B cell (primary cell): ENCODE measurements around the gene PA2G4. TPM values are rescaled to one million over a fixed set of nuclear protein-coding genes. Genes with fewer than 3 reads are reported as not detected.
A peak's percentile ranks its signal among the peaks of the same experiment; 100 is the strongest.

Experiments used
- ATAC-seq: fragments of 200-7000 bp; cut with Tn5 transposase; one replicate; pipeline ENCODE4 v1.10.0; 2021; ENCODE audit warnings: low read depth, mild to moderate bottlenecking, moderate number of reproducible peaks, moderate library complexity
- CTCF ChIA-PET: fragments of 350-600 bp; sonication (Branson Sonifier 250); formaldehyde crosslinking; loops from one replicate; lab custom pipeline; 2021; ENCODE audit warnings: antibody characterized with exemption, inconsistent platforms; lab: Charles Lee
- POLR2A ChIA-PET: fragments of 350-600 bp; sonication (Branson Sonifier 250); formaldehyde crosslinking; loops from one replicate; lab custom pipeline; 2021; ENCODE audit warnings: antibody characterized with exemption; lab: Charles Lee
- DNase-seq: peaks from one replicate; pipeline ENCODE4 v3.0.0; 2013
- H2AFZ ChIP-seq: 2 replicates; pipeline ENCODE4 v1.6.1; 2012; ENCODE audit warnings: mild to moderate bottlenecking, low read depth, low read length; ENCODE audit not compliant: insufficient read depth, poor library complexity, severe bottlenecking
- H3K27ac ChIP-seq, 2 donors: 1 replicate in 1 of 2; 2 replicates in 1 of 2; pipeline ENCODE4 v1.5.1; 2012 to 2013; ENCODE audit warnings: low read length in 2 of 2, mild to moderate bottlenecking in 2 of 2, moderate library complexity in 1 of 2
- H3K27me3 ChIP-seq, 4 experiments: fragments of 200-600 bp in 1 of 4; sonication (generic) in 1 of 4; replicated peaks in 1 of 4; 1 replicate in 2 of 4; 2 replicates in 2 of 4; pipeline versions ENCODE4 v1.6.1 to v1.7.0; 2013 to 2016; ENCODE audit warnings: low read length in 3 of 4, mild to moderate bottlenecking in 2 of 4, mixed read lengths in 1 of 4, moderate library complexity in 1 of 4; ENCODE audit not compliant: insufficient read depth in 4 of 4, control insufficient read depth in 3 of 4; ENCODE audit errors: control extremely low read depth in 1 of 4
- H3K36me3 ChIP-seq, 2 experiments: replicated peaks in 1 of 2; 1 replicate in 1 of 2; 2 replicates in 1 of 2; pipeline versions ENCODE4 v1.6.1 to v1.7.1; 2013; ENCODE audit warnings: low read length in 1 of 2; ENCODE audit not compliant: insufficient read depth in 2 of 2, control insufficient read depth in 1 of 2; ENCODE audit errors: control extremely low read depth in 1 of 2, extremely low read depth in 1 of 2
- H3K4me1 ChIP-seq, 2 donors: fragments of 200-600 bp in 1 of 2; sonication (generic) in 1 of 2; 1 replicate in 1 of 2; 2 replicates in 1 of 2; pipeline versions ENCODE4 v1.5.1 to v1.6.1; 2013 to 2017; ENCODE audit warnings: low read length in 2 of 2; ENCODE audit not compliant: control insufficient read depth in 2 of 2, insufficient read depth in 2 of 2
- H3K4me2 ChIP-seq: replicated peaks from 2 replicates; pipeline ENCODE3; 2012; ENCODE audit warnings: mild to moderate bottlenecking, low read depth, low read length; ENCODE audit not compliant: poor library complexity, severe bottlenecking
- H3K4me3 ChIP-seq, 5 experiments: fragments of 200-600 bp in 1 of 5; sonication (generic) in 1 of 5; 1 replicate in 3 of 5; 2 replicates in 2 of 5; pipeline versions ENCODE4 v1.5.1 to v1.7.0; 2011 to 2016; ENCODE audit warnings: low read length in 4 of 5, mild to moderate bottlenecking in 4 of 5, low read depth in 2 of 5, control low read depth in 1 of 5, moderate library complexity in 1 of 5; ENCODE audit not compliant: insufficient read depth in 1 of 5; ENCODE audit errors: control extremely low read depth in 1 of 5, extremely low read depth in 1 of 5
- H3K79me2 ChIP-seq: fragments of 200-600 bp; sonication (generic); one replicate; pipeline ENCODE4 v1.6.0; 2016; ENCODE audit warnings: low read length; ENCODE audit not compliant: control insufficient read depth, insufficient read depth
- H3K9ac ChIP-seq: fragments of 200-600 bp; sonication (generic); 2 replicates; pipeline ENCODE4 v1.6.1; 2017; ENCODE audit warnings: mild to moderate bottlenecking, low read length, moderate library complexity
- H3K9me3 ChIP-seq, 3 donors: one replicate each; pipeline versions ENCODE4 v1.6.1 to v1.7.1; 2013; ENCODE audit warnings: low read length in 2 of 3; ENCODE audit not compliant: control insufficient read depth in 2 of 3, insufficient read depth in 1 of 3; ENCODE audit errors: control extremely low read depth in 1 of 3
- H4K20me1 ChIP-seq: 2 replicates; pipeline ENCODE4 v1.6.0; 2012; ENCODE audit warnings: mild to moderate bottlenecking, low read length; ENCODE audit not compliant: insufficient read depth, control insufficient read depth, poor library complexity, severe bottlenecking
- H3K27ac Mint-ChIP-seq: one replicate; pipeline ENCODE4 v1.8.0; 2021; ENCODE audit warnings: mixed read lengths
- H3K27me3 Mint-ChIP-seq: one replicate; pipeline ENCODE4 v1.8.0; 2021; ENCODE audit warnings: mixed read lengths
- H3K4me1 Mint-ChIP-seq: one replicate; pipeline ENCODE4 v1.8.0; 2021; ENCODE audit warnings: mixed read lengths
- H3K4me3 Mint-ChIP-seq: one replicate; pipeline ENCODE4 v1.8.0; 2021; ENCODE audit warnings: mixed read lengths
- H3K9me3 Mint-ChIP-seq: one replicate; pipeline ENCODE4 v1.8.0; 2022; ENCODE audit warnings: mixed read lengths; ENCODE audit not compliant: insufficient read depth
- CTCF ChIP-seq: fragments of 200-600 bp; IDR thresholded peaks from one replicate; pipeline ENCODE4 v1.8.0; 2022; ENCODE audit warnings: antibody characterized with exemption, mild to moderate bottlenecking
- EZH2 ChIP-seq: IDR thresholded peaks from 2 replicates; pipeline ENCODE4 v1.6.1; 2012; ENCODE audit warnings: borderline replicate concordance, low read depth, mild to moderate bottlenecking, moderate library complexity, low read length; ENCODE audit not compliant: insufficient read depth, poor library complexity, severe bottlenecking
- WGBS: methylation state at CpG from one replicate; pipeline ENCODE4 v1.1.5; 2013; ENCODE audit warnings: missing lambda C conversion rate; ENCODE audit not compliant: insufficient coverage; 5-methylcytosine and 5-hydroxymethylcytosine counted together
- intact Hi-C: fragments of 100-400 bp; cut with micrococcal nuclease; formaldehyde crosslinking; loops from one replicate; pipeline ENCODE4 v1.10.0; 2022
- polyA plus RNA-seq: library from polyadenylated mRNA; depleted of rRNA; stranded (reverse); fragments of >200 nt; gene quantifications from 2 replicates; pipeline ENCODE4 v1.2.3, GENCODE V29; 2012
- total RNA-seq, 2 donors: library from RNA; stranded (reverse); fragments of 120-200 nt in 1 of 2; gene quantifications; 1 replicate in 1 of 2; 2 replicates in 1 of 2; pipeline versions ENCODE4 v1.2.3 to v1.2.4, GENCODE V29; 2013 to 2022

Gene PA2G4
- total and polyA plus RNA-seq, 2 donors (not counting 1 experiment from before 2014, with no cell fraction given), result 56.7 to 77.3 TPM

- Histone ChIP-seq H2AFZ (no peak overlapping the region), H3K4me3 (no peak overlapping the region), H3K27ac (peak overlapping the region in 1 of 2 donors; percentile 8), H3K36me3 (peaks cover 0 to 73% of the 10 kb centered on the region in 2 experiments), H3K79me2 (no peaks in the 10 kb centered on the region), H3K4me2 (no peak overlapping the region), H3K9ac (no peak overlapping the region), H4K20me1 (peaks cover 16% of the 10 kb centered on the region), H3K27me3 (no peaks in the 10 kb centered on the region), H3K4me1 (no peaks in the 10 kb centered on the region), H3K9me3 (no peaks in the 10 kb centered on the region)
- Mint-ChIP-seq H3K9me3 (no peaks in the 10 kb centered on the region), H3K27ac (peak overlapping the region; percentile 74), H3K4me3 (no peak overlapping the region), H3K27me3 (no peaks in the 10 kb centered on the region), H3K4me1 (peaks cover 9% of the 10 kb centered on the region)
- ATAC-seq, result no peak
- ChIA-PET CTCF (interaction anchor here (0.8 kb wide), 1 partner anchor 47 kb away, joined by 4 read pairs; the partner anchor contains the start of gene SMARCC2), POLR2A (interaction anchor here (0.9 kb wide), 1 partner anchor 10 kb away, joined by 3 read pairs; no protein-coding TSS in a partner anchor)
- TF ChIP-seq CTCF, result no peak
- TF ChIP-seq EZH2, result no peak
- WGBS, result 81% methylated on average over 14 of the region's 19 CpGs
- intact Hi-C loops, result no loop called here
- DNase-seq, result no peak
Measured at GRCh38 chr12:56141946-56142784, 37.8 kb downstream of the PA2G4 start.

GRCh38 chr12:56143217-56143616 lies 38.9 kb downstream of the PA2G4 start:
- DNase-seq (no peak), ATAC-seq (peak; percentile 45)
- H3K27me3 ChIP-seq, result no peaks in the 10 kb centered on the region
- H3K27me3 Mint-ChIP-seq, result no peaks in the 10 kb centered on the region
- no peak overlapping the region for H3K9ac ChIP-seq
- H3K4me1 ChIP-seq, result no peaks in the 10 kb centered on the region
- H3K27ac ChIP-seq, result peak overlapping the region in 1 of 2 donors; percentile 6
- no peaks in the 10 kb centered on the region for H3K79me2 ChIP-seq
- no peaks in the 10 kb centered on the region for H3K9me3 Mint-ChIP-seq
- peak overlapping the region; percentile 67 for H3K27ac Mint-ChIP-seq
- H4K20me1 ChIP-seq, result peaks cover 12% of the 10 kb centered on the region
- no peaks in the 10 kb centered on the region for H3K9me3 ChIP-seq
- peaks cover 0 to 63% of the 10 kb centered on the region in 2 experiments for H3K36me3 ChIP-seq
- H3K4me1 Mint-ChIP-seq, result peaks cover 9% of the 10 kb centered on the region
- CTCF ChIA-PET, result interaction anchor here (0.6 to 2.2 kb wide), 3 partner anchors 16 to 1094 kb away, joined by 3 to 15 read pairs (median 3); partner anchors contain the start of genes DNAJC14 and ESYT1
- 100% methylated on average over 2 of the region's 4 CpGs for WGBS
- POLR2A ChIA-PET, result interaction anchor here (1.3 kb wide), 1 partner anchor 15 kb away, joined by 4 read pairs; the partner anchor contains the start of gene ESYT1
- no peak overlapping the region for H2AFZ ChIP-seq
- H3K4me2 ChIP-seq, result no peak overlapping the region
- intact Hi-C loops, result no loop called here
- TF ChIP-seq CTCF, result no peak
- no peak for TF ChIP-seq EZH2
- no peak overlapping the region for H3K4me3 Mint-ChIP-seq
- no peak overlapping the region for H3K4me3 ChIP-seq
